GM18517 (cell line): ENCODE data around the gene PGBD5.

Experiments used
- ATAC-seq: cut with Tn5 transposase; IDR thresholded peaks from one replicate; pipeline ENCODE4 v1.9.1; 2021; ENCODE audit warnings: mild to moderate bottlenecking, moderate library complexity; ENCODE audit not compliant: unreplicated experiment

Gene PGBD5

GRCh38 chr1:230398856-230399255 is 27.3 kb downstream of the PGBD5 start:
- no peak for ATAC-seq

GRCh38 chr1:230396966-230397365 is 29.2 kb downstream of the PGBD5 start:
- ATAC-seq = no peak

- no peak for ATAC-seq
Measured at GRCh38 chr1:230395932-230396331, 30.2 kb downstream of the PGBD5 start.

- ATAC-seq = no peak
Measured at GRCh38 chr1:230394741-230395140, 31.4 kb downstream of the PGBD5 start.

- no peak for ATAC-seq
Measured at GRCh38 chr1:230394134-230394533, 32.0 kb downstream of the PGBD5 start.

GRCh38 chr1:230393722-230394121 is 32.4 kb downstream of the PGBD5 start:
- ATAC-seq = no peak

GRCh38 chr1:230392920-230393521 is 33.1 kb downstream of the PGBD5 start:
- ATAC-seq = no peak

- ATAC-seq = no peak
Measured at GRCh38 chr1:230392536-230392909, 33.6 kb downstream of the PGBD5 start.

- no peak for ATAC-seq
Measured at GRCh38 chr1:230391776-230392535, 34.2 kb downstream of the PGBD5 start.

GRCh38 chr1:230390371-230390770 is 35.8 kb downstream of the PGBD5 start:
- ATAC-seq = no peak

GRCh38 chr1:230387876-230388275 is 38.3 kb downstream of the PGBD5 start:
- no peak for ATAC-seq

GRCh38 chr1:230387296-230387695 is 38.8 kb downstream of the PGBD5 start:
- no peak for ATAC-seq

GRCh38 chr1:230386637-230387262 is 39.4 kb downstream of the PGBD5 start:
- ATAC-seq = no peak

- ATAC-seq = no peak
Measured at GRCh38 chr1:230385930-230386329, 40.2 kb downstream of the PGBD5 start.

- ATAC-seq = no peak
Measured at GRCh38 chr1:230385158-230385450, 41.0 kb downstream of the PGBD5 start.

- no peak for ATAC-seq
Measured at GRCh38 chr1:230384380-230385157, 41.6 kb downstream of the PGBD5 start.

- no peak for ATAC-seq
Measured at GRCh38 chr1:230383425-230383824, 42.7 kb downstream of the PGBD5 start.

GRCh38 chr1:230382001-230382491 is 44.1 kb downstream of the PGBD5 start:
- no peak for ATAC-seq

GRCh38 chr1:230381585-230381984 is 44.5 kb downstream of the PGBD5 start:
- ATAC-seq = no peak

GRCh38 chr1:230381049-230381467 is 45.1 kb downstream of the PGBD5 start:
- no peak for ATAC-seq

- no peak for ATAC-seq
Measured at GRCh38 chr1:230379928-230380327, 46.2 kb downstream of the PGBD5 start.
